Type B pancreatic cell (in vitro differentiated cells): ENCODE results near the gene RIPPLY1. TPM values are rescaled to one million over a fixed set of nuclear protein-coding genes. Genes with fewer than 3 reads are reported as not detected.

Source experiments
- DNase-seq: peaks from one replicate; pipeline ENCODE4 v3.0.0; 2021; ENCODE audit warnings: mixed read lengths; ENCODE audit not compliant: unreplicated experiment; ENCODE audit errors: extremely low spot score
- H3K27ac Mint-ChIP-seq: 2 replicates; pipeline ENCODE4 v1.8.0; 2021; ENCODE audit warnings: mild to moderate bottlenecking, mixed read lengths
- H3K27me3 Mint-ChIP-seq: 2 replicates; pipeline ENCODE4 v1.8.0; 2021; ENCODE audit warnings: mixed read lengths
- H3K36me3 Mint-ChIP-seq: 2 replicates; pipeline ENCODE4 v1.8.0; 2021; ENCODE audit warnings: mixed read lengths
- H3K4me1 Mint-ChIP-seq: one replicate; pipeline ENCODE4 v1.8.0; 2021; ENCODE audit warnings: mixed read lengths; ENCODE audit not compliant: unreplicated experiment
- H3K4me3 Mint-ChIP-seq: 2 replicates; pipeline ENCODE4 v1.8.0; 2021; ENCODE audit warnings: mild to moderate bottlenecking, mixed read lengths
- H3K9me3 Mint-ChIP-seq: 2 replicates; pipeline ENCODE4 v1.8.0; 2021; ENCODE audit warnings: mixed read lengths
- total RNA-seq: library from RNA; stranded (reverse); gene quantifications from 2 replicates; pipeline ENCODE4 v1.2.1, GENCODE V29; 2021; ENCODE audit warnings: low replicate concordance
- TF ChIP-seq, protein P1 (sequence below): fragments of 200-600 bp; sonication (generic); conservative IDR thresholded peaks from 2 replicates; pipeline ENCODE4 v1.5.0; 2021; ENCODE audit warnings: antibody characterized with exemption, mild to moderate bottlenecking

Gene RIPPLY1
- total RNA-seq, 1 donor from 2014 or later, result 3.4 TPM

DNA sequence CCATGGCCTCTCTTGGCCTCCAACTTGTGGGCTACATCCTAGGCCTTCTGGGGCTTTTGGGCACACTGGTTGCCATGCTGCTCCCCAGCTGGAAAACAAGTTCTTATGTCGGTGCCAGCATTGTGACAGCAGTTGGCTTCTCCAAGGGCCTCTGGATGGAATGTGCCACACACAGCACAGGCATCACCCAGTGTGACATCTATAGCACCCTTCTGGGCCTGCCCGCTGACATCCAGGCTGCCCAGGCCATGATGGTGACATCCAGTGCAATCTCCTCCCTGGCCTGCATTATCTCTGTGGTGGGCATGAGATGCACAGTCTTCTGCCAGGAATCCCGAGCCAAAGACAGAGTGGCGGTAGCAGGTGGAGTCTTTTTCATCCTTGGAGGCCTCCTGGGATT, 25.1 kb upstream of the RIPPLY1 start:
- Mint-ChIP-seq H3K27ac (no peak overlapping the region), H3K9me3 (no peaks in the 10 kb centered on the region), H3K36me3 (no peaks in the 10 kb centered on the region), H3K4me1 (no peaks in the 10 kb centered on the region), H3K4me3 (no peak overlapping the region), H3K27me3 (no peaks in the 10 kb centered on the region)
- TF ChIP-seq, protein P1, sequence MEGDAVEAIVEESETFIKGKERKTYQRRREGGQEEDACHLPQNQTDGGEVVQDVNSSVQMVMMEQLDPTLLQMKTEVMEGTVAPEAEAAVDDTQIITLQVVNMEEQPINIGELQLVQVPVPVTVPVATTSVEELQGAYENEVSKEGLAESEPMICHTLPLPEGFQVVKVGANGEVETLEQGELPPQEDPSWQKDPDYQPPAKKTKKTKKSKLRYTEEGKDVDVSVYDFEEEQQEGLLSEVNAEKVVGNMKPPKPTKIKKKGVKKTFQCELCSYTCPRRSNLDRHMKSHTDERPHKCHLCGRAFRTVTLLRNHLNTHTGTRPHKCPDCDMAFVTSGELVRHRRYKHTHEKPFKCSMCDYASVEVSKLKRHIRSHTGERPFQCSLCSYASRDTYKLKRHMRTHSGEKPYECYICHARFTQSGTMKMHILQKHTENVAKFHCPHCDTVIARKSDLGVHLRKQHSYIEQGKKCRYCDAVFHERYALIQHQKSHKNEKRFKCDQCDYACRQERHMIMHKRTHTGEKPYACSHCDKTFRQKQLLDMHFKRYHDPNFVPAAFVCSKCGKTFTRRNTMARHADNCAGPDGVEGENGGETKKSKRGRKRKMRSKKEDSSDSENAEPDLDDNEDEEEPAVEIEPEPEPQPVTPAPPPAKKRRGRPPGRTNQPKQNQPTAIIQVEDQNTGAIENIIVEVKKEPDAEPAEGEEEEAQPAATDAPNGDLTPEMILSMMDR, result no peak
- DNase-seq, result no peak

DNA sequence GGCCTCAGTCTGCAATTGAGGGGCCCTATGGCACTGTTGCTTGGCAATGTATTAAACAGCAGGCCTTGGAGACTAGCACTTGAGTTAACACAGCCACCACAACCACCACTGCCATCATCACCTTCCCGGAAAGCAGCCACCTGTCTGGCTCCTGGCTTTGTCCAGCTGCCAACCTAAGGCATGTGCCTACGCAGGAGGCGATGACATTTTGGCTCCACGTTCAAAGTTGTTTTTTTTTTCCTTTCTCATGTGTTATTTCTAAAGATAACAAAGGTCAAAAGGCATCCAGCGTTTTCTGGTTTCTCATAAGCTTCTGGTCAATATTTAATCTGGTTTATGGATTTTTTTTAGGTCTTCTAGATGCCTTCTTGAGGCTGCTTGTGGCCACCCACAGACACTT, 24.6 kb upstream of the RIPPLY1 start:
- H3K27ac Mint-ChIP-seq, result no peak overlapping the region
- H3K4me3 Mint-ChIP-seq, result no peak overlapping the region
- no peaks in the 10 kb centered on the region for H3K4me1 Mint-ChIP-seq
- H3K27me3 Mint-ChIP-seq, result no peaks in the 10 kb centered on the region
- TF ChIP-seq, protein P1, result no peak
- H3K9me3 Mint-ChIP-seq, result no peaks in the 10 kb centered on the region
- H3K36me3 Mint-ChIP-seq, result no peaks in the 10 kb centered on the region
- no peak for DNase-seq

DNA sequence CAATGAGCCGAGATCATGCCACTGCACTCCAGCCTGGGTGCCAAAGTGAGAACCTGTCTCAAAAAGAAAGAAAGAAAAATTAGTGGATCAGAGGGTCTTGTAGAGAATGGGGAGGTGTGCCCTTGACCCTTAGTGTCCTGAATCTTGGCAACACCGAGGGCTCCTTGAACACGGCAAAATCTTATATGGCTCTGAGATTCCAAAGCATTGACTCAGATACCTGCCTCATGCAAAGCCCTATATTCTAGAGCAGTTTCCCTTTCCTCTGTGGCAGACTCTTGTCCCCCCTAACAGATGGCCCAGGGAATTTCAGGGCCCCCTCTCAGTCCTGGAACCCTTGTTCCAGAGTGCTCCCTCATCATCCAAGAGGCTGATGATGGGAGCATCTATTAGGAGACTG, 23.9 kb upstream of the RIPPLY1 start:
- Mint-ChIP-seq H3K27ac (no peak overlapping the region), H3K36me3 (no peaks in the 10 kb centered on the region), H3K27me3 (no peaks in the 10 kb centered on the region), H3K9me3 (no peaks in the 10 kb centered on the region), H3K4me3 (no peak overlapping the region), H3K4me1 (no peaks in the 10 kb centered on the region)
- no peak for DNase-seq
- TF ChIP-seq, protein P1, result no peak

DNA sequence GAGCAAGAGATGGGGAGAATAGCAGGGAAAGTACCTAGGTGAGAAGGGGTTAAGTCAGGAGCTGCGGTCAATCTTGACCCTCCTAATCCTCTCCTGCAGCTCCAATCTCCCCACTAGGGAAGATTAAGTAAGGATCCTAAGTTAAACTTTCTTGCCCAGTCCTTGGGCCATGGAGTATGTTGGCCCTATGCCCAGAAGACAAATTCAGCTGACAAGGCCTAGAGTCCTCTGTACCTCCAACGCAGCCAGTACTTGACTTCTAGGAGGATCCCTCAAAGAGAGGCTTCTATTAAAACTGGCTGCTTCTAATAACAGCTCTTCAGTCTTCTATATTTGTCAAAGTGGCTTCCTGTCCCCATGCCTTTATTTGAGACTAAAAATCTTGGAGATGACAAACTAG, 18.5 kb upstream of the RIPPLY1 start:
- TF ChIP-seq, protein P1, result no peak
- Mint-ChIP-seq H3K9me3 (peaks cover 5% of the 10 kb centered on the region), H3K4me3 (no peak overlapping the region), H3K27ac (no peak overlapping the region), H3K27me3 (no peaks in the 10 kb centered on the region), H3K36me3 (no peaks in the 10 kb centered on the region), H3K4me1 (peaks cover 9% of the 10 kb centered on the region)
- DNase-seq, result no peak

DNA sequence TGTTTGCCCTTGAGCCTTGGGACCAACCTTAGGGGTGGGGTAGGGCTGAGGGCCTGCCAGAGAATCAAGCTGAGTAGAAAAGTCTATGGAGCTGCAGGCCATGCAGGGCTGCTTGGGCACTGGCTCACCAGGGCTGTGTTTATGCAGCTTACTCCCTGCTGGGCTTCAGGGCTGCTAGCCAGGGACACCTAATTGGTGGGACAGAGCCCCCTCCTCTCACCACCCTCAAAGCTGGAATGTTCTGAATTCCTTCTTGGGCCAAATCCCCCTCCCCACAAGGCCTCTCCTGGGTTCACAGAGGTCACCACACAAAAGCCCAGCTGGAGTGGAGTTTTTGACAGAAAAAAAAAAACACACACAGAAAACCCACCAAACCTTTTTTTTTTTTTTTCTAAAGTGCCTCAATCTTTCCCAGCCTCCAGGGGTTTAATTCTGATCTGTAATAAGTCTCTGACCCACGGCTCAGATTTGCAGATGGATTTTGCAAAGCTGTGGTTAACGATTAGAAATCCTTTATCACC, 16.9 kb upstream of the RIPPLY1 start, which contains the start of gene CLDN2:
Gene CLDN2, plus strand, starts transcription at position 471 of the 521 bp plus-strand sequence. CDS start 7,827 bp downstream, outside the sequence.
- peaks cover 5% of the 10 kb centered on the region for H3K9me3 Mint-ChIP-seq
- H3K27ac Mint-ChIP-seq, result no peak within 1 kb of the TSS
- peaks cover 9% of the 10 kb centered on the region for H3K4me1 Mint-ChIP-seq
- DNase-seq, result no peak
- TF ChIP-seq, protein P1, result no peak
- no peaks in the 10 kb centered on the region for H3K36me3 Mint-ChIP-seq
- no peaks in the 10 kb centered on the region for H3K27me3 Mint-ChIP-seq
- no peak within 1 kb of the TSS for H3K4me3 Mint-ChIP-seq
